Lung microvascular endothelial cell (primary cell): ENCODE measurements around the gene SNTG2. TPM values are rescaled to one million over a fixed set of nuclear protein-coding genes. Genes with fewer than 3 reads are reported as not detected.
"Not testable (repeated sequence)": the region's sequence is repeated elsewhere in the genome, so short reads cannot be mapped to it uniquely, and the experiment has no call there.

Experiments used
- DNase-seq, 2 donors: peaks; one replicate each; pipeline versions ENCODE4 v3.0.0 to v3.0.0-alpha.2; 2010; ENCODE audit warnings: low read depth in 2 of 2
- total RNA-seq: library from RNA; depleted of rRNA; stranded (reverse); fragments of >200 nt; gene quantifications from 2 replicates; pipeline ENCODE4 v1.2.1, GENCODE V29; 2014

SNTG2 gene
- total RNA-seq, 1 donor from 2014 or later, result 0.79 TPM

DNA sequence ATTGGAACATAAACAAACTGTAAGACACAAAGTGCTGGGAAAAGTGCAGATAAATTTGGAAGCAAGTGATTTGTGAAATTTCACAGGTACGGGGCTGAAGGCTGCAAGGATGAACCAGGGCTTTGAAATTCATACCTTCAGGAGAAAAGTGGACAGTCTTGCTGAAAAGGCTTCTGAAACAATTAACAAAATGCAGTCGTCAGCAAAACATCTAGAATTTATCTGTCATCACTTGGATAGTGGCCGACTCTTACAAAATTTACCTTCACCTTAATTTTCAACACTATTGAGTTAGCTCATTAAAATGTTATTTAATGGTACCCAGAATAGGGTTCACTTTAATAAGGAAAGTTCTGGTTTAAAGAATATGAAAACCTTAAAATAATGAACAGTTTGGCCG lies 138.3 kb downstream of the SNTG2 start:
- DNase-seq, result no peak

DNA sequence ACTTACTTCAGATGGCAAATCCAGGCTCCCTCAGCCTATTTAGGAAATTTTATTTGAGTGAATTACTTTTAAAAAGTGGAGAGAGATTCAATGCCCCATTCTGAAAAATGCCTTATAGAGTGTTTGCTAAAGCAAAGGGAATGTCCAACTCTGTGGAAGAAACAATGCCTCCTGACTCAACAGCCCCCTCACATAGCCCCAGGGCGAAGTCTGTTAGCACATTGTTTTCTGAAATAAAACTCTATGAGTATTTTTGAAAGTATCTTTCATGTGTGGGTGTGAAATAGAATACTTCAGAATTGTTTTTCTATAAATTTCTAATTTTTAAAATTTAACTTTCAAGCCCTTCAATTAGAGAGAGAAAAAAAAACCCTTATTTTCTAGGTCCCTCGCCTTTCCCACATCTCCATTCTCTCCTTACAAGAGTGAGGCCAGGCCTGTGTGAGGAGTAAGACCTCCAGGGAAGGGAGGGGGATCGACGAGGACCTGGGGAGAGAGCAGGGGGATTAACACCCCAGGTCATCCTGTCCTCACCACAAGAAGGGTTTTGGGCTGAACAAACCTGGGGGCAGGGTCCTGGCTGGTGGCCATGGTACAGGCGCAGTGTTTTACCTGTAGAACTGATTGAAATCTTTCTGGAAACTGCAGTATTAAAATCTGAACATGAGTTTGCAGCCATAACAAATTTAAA lies 141.4 kb downstream of the SNTG2 start:
- DNase-seq, result no peak

DNA sequence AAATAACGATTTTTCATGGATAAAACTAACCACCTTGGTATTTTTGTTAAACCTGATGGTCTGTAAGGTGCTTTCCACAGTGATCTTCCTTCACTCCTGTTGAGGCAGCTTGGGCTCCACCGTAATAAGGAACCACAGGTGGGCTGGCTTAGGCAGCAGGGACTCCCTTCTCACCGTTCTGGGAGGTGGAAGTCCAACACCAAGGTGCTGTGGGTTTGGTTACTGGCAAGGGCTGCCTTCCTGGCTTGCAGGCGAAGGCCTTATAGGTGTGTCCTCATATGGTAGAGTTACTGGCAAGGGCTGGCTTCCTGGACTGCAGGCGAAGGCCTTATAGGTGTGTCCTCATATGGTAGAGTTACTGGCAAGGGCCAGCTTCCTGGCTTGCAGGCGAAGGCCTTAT lies 143.0 kb downstream of the SNTG2 start:
- not testable (repeated sequence) for DNase-seq

GRCh38 chr2:1097101-1097500 lies 146.5 kb downstream of the SNTG2 start:
- no peak for DNase-seq

DNA sequence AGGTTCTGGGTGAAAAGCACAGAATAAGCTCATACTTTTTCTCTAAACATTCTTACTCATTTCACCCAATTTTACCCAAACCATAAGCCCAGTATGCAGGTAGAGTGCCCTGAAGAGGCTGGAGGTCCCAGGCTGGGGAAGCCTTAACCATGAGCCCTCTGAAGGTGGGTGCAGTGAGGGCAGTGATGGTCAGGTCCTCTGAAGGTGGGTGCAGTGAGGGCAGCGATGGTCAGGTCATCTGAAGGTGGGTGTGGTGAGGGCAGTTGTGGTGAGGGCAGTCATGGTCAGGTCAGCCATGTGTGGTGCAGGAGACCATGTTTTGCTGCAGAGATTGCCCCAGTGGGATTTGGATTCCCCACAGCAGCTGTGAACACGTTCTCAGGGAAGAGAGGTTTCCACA lies 148.8 kb downstream of the SNTG2 start:
- DNase-seq, result no peak

- no peak for DNase-seq
Observed at GRCh38 chr2:1101011-1101782, 150.5 kb downstream of the SNTG2 start.

- DNase-seq, result no peak
Observed at GRCh38 chr2:1101982-1102590, 151.4 kb downstream of the SNTG2 start.

DNA sequence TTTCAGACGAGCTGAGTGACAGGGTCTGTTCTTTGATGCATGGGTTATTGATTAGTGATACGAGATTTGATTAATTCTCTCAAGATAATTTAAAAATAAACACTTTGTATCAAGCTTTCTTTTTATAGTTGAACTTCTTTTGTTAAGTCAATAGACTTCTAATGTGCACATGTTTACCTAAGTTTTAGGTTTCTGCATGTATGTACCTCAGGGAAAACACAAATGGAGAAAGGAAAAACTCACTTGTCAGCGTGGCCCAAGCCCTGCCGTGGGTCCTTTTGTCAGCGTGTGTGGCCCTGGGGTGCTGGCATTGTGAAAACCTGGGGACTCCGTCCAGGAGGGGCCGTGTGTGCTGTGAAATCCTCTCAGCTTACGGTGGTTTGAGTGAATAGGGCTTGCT lies 153.7 kb downstream of the SNTG2 start:
- DNase-seq, result no peak

GRCh38 chr2:1106344-1106743 lies 155.7 kb downstream of the SNTG2 start:
- DNase-seq, result not testable (repeated sequence)

DNA sequence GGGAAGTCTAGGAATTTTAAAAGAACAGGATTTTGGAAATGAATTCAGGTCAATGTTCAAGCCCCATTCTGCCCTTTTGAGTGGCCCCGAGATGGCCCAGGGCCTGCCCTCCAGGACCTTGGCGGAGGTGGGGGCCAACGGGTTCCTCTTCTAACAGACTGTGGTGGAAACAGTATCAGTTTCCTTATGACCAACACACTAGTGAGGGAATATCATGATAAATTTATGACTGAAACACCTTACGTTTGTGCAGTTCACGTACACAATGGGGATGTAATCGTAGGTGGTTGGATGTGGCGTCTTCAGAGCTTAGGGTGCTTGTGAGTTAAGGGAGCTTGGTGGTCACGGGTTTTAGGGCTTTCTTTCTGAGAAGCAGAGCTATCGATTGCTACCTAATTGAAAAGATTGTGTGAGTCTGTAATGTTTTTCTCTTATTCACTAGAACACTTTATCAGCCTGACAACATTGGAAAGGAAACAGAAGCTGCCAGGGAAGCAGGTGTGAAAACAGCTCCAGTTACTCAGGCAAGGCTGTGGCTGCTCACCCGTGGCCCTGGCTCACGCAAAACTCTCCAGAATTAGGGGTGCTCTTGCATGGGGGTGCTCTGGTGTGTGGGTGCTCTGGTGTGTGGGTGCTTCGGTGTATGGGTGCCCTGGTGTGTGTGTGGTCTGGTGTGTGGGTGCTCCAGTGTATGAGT lies 165.3 kb downstream of the SNTG2 start:
- no peak for DNase-seq

DNA sequence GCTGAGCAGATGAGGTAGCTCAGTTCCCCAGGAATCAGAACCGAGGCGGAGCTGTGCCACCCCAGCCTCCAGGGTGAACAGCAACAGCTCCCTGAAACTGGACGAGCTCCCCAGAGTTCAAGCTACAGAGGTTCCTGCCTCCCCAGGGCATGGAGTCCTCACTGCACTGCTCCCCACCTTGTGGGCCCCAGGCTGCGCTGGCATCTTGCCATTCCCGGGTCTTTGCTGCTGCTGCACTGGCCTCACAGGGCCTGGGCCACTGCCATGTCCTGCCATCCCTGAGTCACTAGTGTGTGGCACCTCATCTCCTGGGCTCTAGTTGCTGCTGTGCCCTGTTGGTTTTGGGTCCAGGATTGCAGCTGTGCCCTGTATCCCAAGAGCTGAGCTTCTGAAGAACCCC lies 166.9 kb downstream of the SNTG2 start:
- no peak for DNase-seq

DNA sequence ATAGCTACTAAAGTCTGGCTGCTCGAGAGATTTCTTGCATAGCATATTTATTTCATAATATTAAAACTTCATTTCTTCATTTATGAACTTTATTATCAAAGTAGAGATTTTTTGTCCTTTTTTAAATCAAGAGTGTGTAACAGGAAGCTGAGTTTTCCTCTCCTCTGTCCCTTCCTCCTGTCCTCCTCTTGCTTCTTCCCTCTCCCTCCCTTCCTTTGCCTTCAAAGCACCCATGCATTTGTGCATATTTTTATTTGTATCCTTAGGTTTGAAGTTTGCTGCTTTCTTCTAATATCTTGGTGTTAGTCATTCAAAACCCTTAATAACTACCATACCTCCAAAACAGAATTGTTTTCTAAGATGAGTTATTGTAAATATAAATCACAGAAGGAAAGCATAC lies 174.6 kb downstream of the SNTG2 start:
- no peak for DNase-seq

- no peak for DNase-seq
Observed at GRCh38 chr2:1125633-1126370, 175.2 kb downstream of the SNTG2 start.

DNA sequence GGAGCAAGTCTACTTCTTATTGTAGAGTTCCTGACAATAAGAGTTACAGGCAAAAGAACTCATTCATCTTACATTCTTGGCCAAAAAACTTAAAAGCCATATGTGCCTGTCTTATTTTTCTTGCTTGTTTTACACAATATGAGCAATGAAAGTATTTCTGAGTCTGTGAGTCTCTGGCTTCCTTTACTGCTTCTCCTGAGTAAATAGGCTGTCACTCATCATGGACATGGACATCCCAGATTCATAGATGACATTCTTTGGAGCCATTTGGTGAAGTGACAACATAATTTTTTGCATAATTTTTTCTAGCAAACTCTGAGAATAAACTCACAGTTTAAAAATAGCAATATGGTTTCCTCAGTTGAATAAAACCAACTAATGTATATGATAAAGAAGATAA lies 179.3 kb downstream of the SNTG2 start:
- DNase-seq, result no peak

- no peak for DNase-seq
Observed at GRCh38 chr2:1130922-1131321, 180.3 kb downstream of the SNTG2 start.

DNA sequence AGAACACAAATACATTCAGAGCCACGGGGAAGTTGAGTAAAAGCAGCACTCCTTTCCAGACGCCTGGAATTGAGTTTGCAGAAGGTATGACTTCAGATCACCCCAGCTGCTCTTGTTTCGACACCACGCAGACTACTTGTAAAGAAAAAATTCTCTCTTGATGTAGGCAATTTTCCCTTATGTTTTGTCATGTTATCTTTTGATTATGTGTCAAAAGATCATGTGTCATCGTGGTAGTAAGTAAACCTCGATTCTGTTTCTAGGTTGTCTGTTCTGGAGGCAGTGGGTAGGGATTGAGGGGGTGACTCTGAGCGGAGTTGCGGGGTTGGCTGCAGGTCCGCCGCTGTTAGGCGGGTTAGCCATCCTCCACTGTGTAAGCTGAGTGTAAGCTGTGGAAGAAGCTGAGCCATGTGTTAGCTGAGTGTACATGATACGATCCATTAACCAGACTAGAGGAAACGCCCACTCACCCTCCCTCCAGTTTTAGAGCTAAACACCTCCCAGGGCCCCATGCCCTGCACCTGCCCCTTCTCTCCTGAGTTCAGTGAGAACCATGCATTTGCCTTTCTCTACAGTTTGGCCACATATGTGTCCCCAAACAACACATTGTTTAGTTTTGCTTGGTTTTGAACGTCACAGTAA lies 181.8 kb downstream of the SNTG2 start:
- DNase-seq, result no peak

- not testable (repeated sequence) for DNase-seq
Observed at GRCh38 chr2:1133896-1134295, 183.2 kb downstream of the SNTG2 start.

DNA sequence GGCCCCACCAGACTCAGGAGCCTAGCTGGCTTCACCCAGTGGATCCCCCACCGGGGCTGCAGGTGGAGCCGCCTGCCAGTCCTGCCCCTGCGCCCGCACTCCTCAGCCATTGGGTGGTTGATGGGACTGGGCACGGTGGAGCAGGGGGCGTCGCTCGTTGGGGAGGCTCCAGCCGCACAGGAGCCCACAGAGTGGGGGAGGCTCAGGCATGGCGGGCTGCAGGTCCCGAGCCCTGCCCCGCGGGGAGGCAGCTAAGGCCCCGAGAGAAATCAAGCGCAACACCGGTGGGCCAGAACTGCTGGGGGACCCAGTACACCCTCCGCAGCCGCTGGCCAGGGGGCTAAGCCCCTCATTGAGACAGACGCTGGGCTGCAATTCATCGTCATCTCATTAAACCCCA lies 184.0 kb downstream of the SNTG2 start:
- no peak for DNase-seq

DNA sequence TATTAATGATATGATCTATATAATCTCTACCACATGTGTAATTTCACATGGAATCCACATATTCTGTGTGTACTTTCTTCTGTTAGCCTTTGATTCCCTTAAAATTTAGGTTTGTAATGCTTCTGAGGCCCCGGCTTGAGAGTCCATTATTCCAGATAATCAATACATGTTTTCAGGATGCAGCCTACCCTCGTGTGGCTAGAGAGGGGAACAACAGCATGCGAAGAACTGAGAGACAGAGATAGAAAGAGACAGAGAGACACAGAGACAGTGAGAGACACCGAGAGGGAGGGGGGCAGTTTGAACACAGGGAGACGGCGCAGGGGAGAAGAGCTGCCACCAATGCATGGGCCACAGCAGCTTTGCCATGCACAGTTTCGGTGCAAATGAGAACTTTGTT lies 185.4 kb downstream of the SNTG2 start:
- no peak for DNase-seq

GRCh38 chr2:1136846-1137245 lies 186.2 kb downstream of the SNTG2 start:
- DNase-seq, result peak in 1 of 2 donors; percentile 62

GRCh38 chr2:1137264-1137663 lies 186.6 kb downstream of the SNTG2 start:
- no peak for DNase-seq
